GM21737 (cell line): ENCODE measurements around the gene ZCCHC4.

Source experiments
- ATAC-seq: cut with Tn5 transposase; IDR thresholded peaks from one replicate; pipeline ENCODE4 v1.9.1; 2021; ENCODE audit warnings: mild to moderate bottlenecking, moderate library complexity; ENCODE audit not compliant: unreplicated experiment

The ZCCHC4 gene, protein sequence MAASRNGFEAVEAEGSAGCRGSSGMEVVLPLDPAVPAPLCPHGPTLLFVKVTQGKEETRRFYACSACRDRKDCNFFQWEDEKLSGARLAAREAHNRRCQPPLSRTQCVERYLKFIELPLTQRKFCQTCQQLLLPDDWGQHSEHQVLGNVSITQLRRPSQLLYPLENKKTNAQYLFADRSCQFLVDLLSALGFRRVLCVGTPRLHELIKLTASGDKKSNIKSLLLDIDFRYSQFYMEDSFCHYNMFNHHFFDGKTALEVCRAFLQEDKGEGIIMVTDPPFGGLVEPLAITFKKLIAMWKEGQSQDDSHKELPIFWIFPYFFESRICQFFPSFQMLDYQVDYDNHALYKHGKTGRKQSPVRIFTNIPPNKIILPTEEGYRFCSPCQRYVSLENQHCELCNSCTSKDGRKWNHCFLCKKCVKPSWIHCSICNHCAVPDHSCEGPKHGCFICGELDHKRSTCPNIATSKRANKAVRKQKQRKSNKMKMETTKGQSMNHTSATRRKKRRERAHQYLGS

DNA sequence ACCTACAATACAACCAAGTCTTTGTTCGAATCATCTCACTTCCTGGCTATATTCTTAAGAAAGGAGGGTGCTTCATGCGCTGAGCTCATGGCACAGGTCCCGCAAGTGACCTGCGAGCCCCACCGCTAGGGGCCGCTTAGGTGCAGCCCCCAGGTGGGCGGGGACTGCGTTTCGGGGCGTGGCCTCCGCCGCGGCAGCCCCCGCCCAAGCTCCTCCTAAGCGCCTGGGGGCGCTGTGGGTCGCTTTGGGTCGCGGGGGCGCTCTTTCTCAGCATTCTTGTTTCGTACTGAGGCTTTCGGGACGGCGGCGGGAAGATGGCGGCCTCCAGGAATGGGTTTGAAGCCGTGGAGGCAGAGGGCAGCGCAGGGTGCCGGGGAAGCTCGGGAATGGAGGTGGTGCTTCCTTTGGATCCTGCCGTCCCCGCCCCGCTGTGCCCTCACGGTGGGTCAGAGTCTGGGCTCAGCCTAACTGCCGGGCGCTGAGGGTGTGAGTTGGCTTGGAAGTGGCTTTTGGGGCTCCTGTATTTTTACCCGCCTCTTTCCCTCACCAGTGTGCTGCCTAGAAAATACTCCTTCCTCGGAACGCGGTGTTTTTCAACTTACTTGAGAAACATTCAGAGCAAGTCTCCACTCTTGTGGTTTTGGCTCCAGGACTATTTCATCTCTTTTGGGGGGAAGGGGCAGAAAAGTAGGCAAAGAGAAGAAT lies at the start of gene ZCCHC4:
ZCCHC4 (plus strand) TSS at position 279 of the 705 bp plus-strand sequence; CDS start at position 315, 36 bp downstream.
- peak; percentile 81 for ATAC-seq

DNA sequence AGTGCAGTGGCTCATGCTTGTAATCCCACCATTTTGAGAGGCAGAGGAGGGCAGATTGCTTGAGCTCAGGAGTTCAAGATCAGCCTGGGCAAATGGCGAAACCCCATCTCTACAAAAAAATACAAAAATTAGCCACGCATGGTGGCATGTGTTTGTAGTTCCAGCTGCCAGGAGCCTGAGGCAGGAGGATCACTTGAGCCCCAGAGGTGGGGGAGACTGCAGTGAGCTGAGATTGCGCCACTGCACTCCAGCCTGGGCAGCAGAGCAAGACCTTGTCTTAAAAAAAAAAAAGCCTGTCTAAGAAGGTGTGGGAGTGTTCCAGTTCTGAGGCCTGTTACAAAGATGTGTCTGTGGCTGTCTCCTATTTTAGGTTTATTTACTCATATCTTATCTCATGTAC lies 40.7 kb upstream of the ZCCHC4 start:
- ATAC-seq: no peak

DNA sequence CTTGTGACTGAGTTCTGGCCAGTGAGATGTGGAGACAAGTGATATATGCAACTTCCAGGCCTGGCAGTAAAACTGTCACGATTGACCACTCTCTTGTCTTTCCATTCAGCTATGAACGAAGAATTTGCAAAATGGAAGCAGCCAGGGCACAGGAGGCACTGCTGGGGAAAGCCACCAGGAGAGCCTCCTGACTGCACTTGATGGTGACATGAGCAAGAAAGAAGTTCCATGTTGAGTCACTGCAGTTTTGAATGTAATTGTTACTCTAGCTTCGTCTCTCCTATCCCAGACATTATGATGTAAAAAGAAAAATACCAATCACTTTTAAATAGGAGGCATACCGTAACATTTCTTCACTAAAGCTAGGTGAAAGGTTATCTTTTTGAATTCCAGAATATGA lies 32.4 kb upstream of the ZCCHC4 start:
- ATAC-seq: no peak

DNA sequence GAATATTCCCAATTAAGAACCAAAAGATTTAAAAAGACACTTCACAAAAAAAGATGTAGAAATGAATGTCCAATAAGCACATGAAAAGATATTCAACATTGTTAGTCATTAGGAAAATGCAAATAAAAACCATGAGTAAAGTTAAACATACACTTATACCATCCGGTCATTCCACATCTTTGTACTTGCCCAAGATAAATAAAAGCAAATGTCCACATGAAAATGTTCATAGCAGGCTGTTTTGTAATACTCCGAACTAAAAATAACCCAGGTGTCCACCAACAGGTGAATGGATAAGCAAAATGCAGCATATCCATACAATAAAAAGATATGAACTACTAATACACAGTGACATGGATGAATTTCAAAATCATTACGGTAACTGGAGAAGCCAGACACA lies 28.6 kb upstream of the ZCCHC4 start:
- no peak for ATAC-seq

DNA sequence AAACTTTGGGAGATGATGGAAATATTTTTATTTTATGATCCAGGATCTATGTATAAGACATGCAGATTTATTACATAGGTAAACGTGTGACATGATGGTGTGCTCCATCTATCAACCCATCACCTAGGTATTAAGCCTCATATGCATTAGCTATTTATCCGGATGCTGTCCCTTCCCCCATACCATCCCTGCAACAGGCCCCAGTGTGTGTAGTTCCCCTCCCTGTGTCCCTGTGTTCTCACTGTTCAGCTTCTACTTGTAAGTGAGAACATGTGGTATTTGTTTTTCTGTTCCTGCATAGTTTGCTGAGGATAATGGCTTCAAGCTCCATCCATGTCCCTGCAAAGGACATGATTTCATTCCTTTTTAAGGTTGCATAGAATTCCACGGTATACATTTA lies 28.1 kb upstream of the ZCCHC4 start:
- no peak for ATAC-seq

DNA sequence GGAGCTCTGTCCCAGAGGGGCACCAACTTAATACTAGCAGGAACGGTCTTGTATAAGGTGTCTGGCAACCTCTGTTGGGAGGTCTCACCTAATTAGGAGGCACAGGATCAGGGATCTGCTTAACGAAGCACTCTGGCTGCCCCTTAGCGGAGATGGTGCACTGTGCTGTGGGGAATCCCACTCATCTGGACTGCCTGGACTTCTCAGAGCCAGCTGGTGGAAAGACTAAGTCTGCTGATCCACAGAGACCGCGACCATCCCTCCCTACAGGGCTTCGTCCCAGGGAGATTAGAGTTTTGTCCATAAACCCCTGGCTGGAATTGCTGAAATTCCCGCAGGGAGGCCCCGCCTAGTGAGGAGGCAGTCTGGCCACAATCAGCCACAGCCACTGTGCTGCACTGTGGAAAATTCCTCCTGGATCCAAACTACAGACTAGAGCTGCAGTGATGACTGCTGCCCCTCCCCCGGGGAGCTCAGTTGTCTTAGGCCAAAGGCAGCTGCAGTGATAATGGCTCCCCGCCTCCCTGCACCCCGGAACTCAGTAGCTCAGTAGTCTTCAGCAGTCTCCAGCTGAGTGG lies 22.0 kb upstream of the ZCCHC4 start:
- ATAC-seq: no peak

DNA sequence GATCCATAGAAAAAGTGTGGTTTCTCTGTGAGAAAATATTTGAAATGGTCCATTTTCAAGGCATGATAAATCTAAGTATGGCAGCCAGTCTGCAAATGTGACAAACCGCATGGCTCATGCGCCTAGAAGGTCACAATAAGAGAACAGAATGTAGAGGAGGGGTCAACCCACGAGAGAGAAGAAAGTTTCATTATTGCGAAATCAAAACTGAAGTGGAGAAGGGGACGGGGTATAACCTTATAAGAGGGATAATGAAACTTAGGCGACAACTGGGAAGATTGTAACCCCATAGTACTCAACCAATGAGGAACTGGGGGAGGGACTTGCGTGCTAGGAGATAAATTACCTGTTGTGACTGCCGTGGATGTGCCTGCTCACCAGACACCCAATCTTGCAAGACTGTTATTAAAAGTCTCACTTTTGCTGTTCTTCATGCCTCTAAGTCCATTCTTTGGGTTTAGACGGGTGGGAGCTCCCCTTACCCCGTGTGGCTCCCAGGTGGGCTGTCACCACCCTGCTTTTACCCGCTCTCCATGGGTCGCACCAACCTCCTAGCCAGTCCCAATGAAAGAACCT lies 21.3 kb upstream of the ZCCHC4 start:
- no peak for ATAC-seq

DNA sequence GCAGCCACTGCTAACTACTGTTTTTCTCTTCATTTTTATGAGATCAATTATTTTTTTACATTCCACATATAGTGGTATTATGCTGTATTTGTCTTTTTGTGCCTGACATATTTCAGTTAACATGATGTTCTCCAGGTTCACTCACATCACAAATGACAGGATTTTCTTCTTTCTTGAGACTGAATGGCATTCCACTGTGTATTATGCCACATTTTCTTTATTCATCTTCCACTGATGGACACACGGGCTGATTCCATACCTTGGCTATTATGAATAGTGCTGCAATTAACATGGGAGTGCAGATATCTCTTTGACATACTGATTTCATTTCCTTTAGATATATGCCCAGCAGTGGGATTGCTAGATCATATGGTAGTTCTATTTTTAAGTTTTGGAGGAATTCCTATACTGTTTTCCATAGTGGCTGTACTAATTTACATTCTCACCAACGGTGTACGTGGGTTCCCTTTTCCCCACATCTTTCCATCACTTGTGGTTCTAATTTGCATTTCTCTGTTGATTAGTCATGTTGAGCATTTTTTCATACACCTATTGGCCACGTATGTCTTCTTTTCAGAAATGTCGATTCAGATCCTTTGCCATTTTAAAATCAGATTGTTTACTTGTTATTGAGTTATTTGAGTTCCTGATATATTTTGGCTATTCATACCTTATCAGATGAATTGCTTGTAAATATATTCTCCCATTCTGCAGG lies 14.9 kb upstream of the ZCCHC4 start:
- ATAC-seq: no peak

DNA sequence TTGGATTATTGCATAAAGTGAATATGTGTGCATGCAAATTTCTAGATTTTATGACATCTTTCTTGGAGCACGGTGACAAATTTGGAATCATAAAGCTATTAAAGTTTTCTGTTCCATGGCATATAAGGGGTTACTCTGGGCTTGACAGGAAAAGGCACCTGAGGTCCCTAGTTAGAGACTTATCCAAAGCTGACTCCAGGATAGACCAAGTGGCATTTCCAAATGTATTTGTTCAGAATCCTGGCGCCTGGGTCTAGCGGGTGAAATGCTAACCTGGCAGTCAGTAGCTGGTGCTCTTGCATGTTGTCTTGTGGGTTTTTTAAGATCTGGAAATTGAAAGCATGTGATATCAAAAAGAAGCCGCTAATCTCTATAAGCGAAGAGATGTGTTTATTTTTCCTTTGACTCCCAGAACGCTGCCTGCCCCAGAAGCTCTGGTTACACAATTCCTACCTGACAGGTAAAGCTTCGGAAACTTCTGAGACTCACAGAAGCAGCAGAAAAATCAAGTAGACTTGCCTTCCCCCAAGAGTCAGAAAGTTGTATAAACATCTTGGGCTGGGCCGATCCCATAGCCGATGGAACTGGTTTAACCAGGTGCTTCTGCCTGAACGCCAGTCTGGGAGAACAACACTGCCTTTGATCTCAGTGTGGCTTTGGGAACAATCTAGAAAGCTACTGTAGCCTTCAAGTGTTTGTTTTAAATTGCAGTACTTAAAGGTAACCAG lies 12.9 kb upstream of the ZCCHC4 start:
- ATAC-seq: no peak

DNA sequence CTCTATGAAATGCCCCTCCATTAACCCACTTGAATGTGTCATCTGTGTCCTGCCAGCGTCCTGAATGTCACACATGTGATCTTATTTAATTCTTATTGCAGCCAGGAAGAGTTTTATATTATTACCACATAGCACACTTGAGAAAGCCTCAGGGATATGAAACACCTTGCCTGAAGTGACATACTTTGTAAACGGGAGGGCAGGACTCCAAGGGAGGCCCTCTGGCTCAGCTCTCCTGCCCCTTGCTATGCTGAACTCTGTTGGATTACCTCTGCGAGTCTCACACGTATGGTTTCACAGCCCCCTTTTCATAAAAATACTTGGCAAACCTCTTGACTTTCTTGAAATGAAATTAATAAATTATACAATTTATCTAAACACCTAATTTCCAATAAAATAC lies 11.1 kb upstream of the ZCCHC4 start:
- no peak for ATAC-seq

DNA sequence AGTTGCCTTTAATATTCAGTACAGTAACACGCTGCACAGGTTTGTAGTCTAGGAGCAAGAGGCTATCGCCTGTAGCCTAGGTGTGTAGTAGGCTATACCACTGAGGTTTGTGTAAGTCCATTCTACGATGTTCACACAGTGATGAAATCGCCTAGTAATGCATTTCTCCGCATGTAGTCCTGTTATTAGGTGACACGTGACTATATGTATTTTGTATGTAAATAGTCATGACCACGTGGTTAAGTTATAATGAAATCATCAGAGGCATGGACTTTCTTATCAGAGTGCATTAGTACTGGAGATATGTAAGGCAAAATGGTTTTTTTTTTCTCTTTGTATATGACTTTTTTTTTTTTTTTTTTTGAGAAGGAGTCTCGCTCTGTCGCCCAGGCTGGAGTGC lies 9.9 kb upstream of the ZCCHC4 start:
- no peak for ATAC-seq

DNA sequence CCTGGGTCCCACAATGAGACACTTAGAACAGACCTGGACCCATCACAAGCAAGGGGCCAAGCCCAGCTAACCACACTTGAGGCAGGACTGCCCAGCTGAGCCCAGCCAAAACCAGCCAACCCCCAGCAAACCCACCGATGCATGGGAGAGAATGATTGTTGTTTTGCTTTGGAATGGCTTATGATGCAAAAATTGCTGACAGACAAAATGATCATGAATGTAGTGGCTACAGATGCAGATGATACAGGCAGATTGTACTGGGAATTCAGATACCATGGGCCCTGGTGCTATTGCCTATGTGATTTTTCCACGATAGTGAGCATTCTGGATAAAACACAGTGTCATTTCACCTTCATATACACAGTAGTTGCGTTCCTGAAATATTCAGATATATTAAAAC lies 9.0 kb upstream of the ZCCHC4 start:
- ATAC-seq: no peak

DNA sequence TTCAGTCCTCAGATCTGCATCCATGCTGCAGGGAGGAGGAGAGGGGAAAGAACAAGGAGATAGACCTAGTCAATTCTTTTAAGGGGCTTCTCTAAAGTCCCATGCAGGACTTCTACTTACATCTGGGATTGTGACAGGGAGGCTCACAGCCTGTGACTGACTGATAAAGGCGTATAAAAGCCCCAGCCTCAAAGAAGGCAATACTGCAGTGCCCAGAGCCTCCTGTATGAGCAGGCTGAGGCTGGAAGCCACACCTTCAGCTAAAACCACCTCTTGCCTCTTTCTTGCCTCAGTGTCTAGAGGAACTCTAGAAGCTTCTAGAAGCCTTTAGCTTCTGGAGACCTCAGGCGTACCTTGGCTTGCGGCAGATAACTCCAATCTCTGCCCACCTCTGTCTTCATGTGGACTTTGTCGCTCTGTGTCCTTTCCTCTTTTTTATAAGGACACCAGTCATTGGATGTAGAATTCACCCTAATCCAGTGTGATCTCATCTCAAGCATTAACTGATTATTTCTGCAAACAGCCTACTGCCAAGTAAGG lies 6.0 kb upstream of the ZCCHC4 start:
- ATAC-seq: no peak

DNA sequence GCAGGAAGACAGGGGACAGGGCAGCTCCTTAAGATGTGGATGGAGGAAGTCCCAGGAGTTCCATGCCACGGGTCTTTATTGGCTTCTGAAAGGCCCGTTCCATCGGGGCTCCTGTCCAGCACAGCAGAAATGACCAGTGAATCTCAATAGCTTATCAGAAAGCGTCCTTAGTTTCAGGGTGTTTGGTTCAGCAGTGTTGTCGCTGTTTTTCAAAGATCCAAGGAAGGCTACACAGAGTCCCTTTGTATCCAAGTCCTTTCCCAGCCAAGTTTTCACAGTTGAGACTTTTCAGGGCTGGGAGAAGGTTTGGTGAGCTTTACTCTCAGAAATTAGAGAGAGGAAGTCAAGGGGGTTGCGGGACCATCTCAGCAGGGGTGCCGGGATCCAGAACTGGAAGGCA lies 5.0 kb upstream of the ZCCHC4 start:
- no peak for ATAC-seq

DNA sequence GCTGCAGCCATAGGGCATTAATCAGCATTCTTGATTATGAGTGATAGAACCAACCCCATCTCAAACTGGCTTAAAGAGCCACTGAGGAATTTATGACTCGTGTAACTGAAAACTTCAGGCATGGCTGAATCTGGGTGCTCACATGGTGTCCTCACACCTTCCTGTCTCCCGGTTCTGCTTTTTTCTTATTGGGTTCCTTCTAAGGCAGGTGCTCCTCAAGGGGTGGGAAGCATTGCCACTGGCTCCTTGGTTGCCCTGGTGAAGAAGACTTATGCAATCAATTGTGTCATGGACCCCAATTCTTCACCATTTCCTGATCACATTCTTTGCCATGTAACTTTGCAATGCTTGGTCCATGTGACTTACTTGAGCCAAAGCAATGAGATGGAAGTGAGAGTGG lies 4.3 kb upstream of the ZCCHC4 start:
- ATAC-seq: no peak

DNA sequence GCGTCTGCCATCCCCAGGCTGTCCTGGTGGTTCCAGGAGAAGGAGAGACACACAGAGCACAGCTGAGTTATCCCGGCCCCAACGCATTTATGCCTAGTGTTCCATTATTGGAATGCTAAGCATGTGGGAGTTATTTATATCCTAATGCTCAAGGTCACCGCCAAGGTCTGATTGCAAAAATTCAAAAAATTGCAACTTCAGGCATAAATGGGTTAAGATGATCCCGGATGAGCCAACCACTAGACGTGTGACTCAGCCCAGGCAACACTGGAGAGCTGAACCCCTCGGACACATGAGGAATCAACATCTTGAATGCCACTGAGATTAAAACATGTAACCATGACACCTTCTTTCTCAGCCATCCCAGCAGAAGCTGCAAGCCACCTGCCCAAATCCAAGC lies 3.8 kb upstream of the ZCCHC4 start:
- no peak for ATAC-seq

DNA sequence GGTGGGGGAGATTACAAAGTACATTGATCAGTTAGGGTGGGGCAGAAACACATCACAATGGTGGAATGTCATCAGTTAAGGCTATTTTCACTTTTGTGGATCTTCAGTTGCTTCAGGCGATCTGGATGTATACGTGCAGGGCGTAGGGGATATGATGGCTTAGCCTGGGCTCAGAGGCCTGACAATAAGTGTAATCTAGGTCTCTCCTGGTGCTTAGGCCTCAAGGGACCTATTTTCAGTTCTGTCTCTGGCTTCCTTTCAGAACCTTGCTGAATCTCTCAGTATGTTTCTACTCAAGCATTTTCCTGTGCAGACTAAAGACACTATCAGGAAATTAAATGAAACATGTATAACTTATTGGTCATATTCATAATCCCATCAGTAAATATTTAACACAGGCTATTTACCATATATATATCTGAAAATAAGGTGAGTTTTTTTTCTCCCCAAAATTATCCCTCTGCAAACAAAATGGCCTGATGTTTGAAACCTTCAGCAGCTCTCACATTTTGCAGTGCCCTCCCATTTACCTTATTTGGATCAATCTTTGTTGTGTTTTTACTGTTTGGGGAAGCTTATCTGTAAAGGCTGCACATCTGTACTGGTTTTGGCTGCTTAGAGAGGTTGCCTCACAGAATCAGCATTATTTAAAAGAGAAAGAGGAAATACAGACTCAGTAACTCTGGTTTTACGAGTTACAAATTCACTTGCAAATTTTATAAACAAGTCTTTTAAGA lies 2.3 kb upstream of the ZCCHC4 start:
- ATAC-seq: peak; percentile 63

DNA sequence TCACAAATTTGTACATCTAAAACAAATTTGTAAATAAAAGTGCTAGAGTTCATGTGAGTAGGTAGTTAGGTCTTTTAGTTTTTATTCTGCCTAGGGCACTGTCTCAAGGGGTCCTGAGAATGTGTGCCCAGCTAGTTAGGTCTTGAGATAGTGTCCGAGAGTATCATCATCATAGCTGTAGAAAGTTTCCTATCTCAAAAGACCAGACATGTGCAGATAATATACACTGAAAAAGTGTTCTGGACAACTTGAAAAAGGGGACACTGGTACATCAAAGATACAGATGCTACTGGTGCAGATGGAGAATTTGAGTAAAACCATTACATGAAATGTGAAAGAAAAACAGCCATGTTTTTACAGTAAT lies 1.8 kb upstream of the ZCCHC4 start:
- peak; percentile 20 for ATAC-seq

DNA sequence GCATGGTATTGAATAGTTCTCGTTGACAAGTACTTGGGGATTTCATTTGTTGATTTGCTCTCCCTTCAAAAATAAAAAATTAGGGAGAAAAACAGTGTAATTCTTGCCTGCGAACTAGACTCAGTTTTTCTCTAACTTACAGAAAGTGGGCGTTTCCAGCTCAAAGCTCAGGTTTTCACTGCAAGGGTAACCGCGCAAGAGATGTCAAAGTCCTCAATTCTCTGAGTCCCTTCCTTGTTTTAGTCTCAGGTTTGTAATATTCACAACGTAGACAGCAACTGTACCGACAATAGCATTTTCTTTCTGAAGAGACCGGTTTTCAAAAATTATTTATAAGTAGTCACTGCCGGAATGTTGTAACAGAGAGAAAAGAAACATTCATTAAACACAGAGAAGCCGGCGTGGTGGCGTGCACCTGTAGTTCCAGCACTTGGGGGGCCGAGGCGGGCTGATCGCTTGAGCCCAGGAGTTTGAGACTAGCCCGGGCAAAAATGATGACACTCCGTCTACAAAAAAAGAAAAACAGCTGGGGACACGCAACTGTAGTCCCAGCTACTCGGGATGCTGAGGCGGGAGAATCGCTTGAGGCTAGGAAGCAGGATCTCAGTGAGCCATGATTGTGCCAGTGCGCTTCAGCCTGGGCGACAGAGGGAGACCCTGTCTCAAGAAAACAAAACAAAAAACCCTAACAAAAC lies 774 bp downstream of the ZCCHC4 start:
- ATAC-seq: no peak
